Measurements from ENCODE around the gene WWOX. TPM values are rescaled to one million over a fixed set of nuclear protein-coding genes. Genes with fewer than 3 reads are reported as not detected.

The WWOX gene
- total RNA-seq, 2 donors from 2014 or later: 30.0 to 35.4 TPM

- peak; percentile 17 for DNase-seq
- H3K27me3 ChIP-seq (ENCODE audit: control insufficient read depth, insufficient read depth, low read length, poor library complexity, severe bottlenecking): no peaks in the 10 kb centered on the region
- H3K9me3 Mint-ChIP-seq: peaks cover 9% of the 10 kb centered on the region
- no peaks in the 10 kb centered on the region for H3K36me3 Mint-ChIP-seq (ENCODE audit: low read depth)
- no peaks in the 10 kb centered on the region for H3K36me3 ChIP-seq (ENCODE audit: control insufficient read depth, insufficient read depth, low read length)
- H3K27ac ChIP-seq (ENCODE audit: low read depth, low read length): no peak overlapping the region
- H3K27ac Mint-ChIP-seq: no peak overlapping the region
- peaks cover 12% of the 10 kb centered on the region for H3K4me1 Mint-ChIP-seq
- no peak overlapping the region for H3K4me3 ChIP-seq (ENCODE audit: low read length)
- H3K9ac ChIP-seq (ENCODE audit: extremely low read depth, low read length, poor library complexity, severe bottlenecking): no peak overlapping the region
- 95 to 98% methylated on average over 5 of the region's 5 CpGs for WGBS, 2 experiments (ENCODE audit: insufficient coverage in 1 of 2, insufficient read length in 1 of 2)
- peaks cover 15% of the 10 kb centered on the region for H3K9me3 ChIP-seq (ENCODE audit: control insufficient read depth, low read length)
- H3K4me3 Mint-ChIP-seq: no peak overlapping the region
- H3K4me1 ChIP-seq (ENCODE audit: control insufficient read depth, insufficient read depth, low read length): no peaks in the 10 kb centered on the region
- peaks cover 5% of the 10 kb centered on the region for H3K27me3 Mint-ChIP-seq (ENCODE audit: insufficient read depth)
- TF ChIP-seq CTCF (conservative IDR thresholded peaks at IDR 0.05): no peak
These were observed 1014.4 kb downstream of the WWOX start for GRCh38 chr16:79113826-79114225.

GRCh38 chr16:79114759-79115158, 1015.3 kb downstream of the WWOX start:
- Histone ChIP-seq H3K4me3 (ENCODE audit: low read length) (no peak overlapping the region), H3K9me3 (ENCODE audit: control insufficient read depth, low read length) (peaks cover 15% of the 10 kb centered on the region), H3K27ac (ENCODE audit: low read depth, low read length) (no peak overlapping the region), H3K9ac (ENCODE audit: extremely low read depth, low read length, poor library complexity, severe bottlenecking) (no peak overlapping the region), H3K36me3 (ENCODE audit: control insufficient read depth, insufficient read depth, low read length) (no peaks in the 10 kb centered on the region), H3K27me3 (ENCODE audit: control insufficient read depth, insufficient read depth, low read length, poor library complexity, severe bottlenecking) (no peaks in the 10 kb centered on the region), H3K4me1 (ENCODE audit: control insufficient read depth, insufficient read depth, low read length) (no peaks in the 10 kb centered on the region)
- Mint-ChIP-seq H3K4me3 (no peak overlapping the region), H3K4me1 (peaks cover 12% of the 10 kb centered on the region), H3K36me3 (ENCODE audit: low read depth) (no peaks in the 10 kb centered on the region), H3K27ac (no peak overlapping the region), H3K27me3 (ENCODE audit: insufficient read depth) (peaks cover 5% of the 10 kb centered on the region), H3K9me3 (peaks cover 9% of the 10 kb centered on the region)
- WGBS, 2 experiments (ENCODE audit: insufficient coverage in 1 of 2, insufficient read length in 1 of 2): 87 to 88% methylated on average over 8 of the region's 8 CpGs
- peak; percentile 40 for DNase-seq
- TF ChIP-seq CTCF (conservative IDR thresholded peaks at IDR 0.05): no peak

GRCh38 chr16:79121906-79122305, 1022.5 kb downstream of the WWOX start:
- H3K4me1 Mint-ChIP-seq: peaks cover 5% of the 10 kb centered on the region
- Histone ChIP-seq H3K4me3 (ENCODE audit: low read length) (no peak overlapping the region), H3K36me3 (ENCODE audit: control insufficient read depth, insufficient read depth, low read length) (no peaks in the 10 kb centered on the region), H3K9me3 (ENCODE audit: control insufficient read depth, low read length) (peaks cover 9% of the 10 kb centered on the region), H3K27me3 (ENCODE audit: control insufficient read depth, insufficient read depth, low read length, poor library complexity, severe bottlenecking) (no peaks in the 10 kb centered on the region), H3K9ac (ENCODE audit: extremely low read depth, low read length, poor library complexity, severe bottlenecking) (no peak overlapping the region), H3K4me1 (ENCODE audit: control insufficient read depth, insufficient read depth, low read length) (no peaks in the 10 kb centered on the region), H3K27ac (ENCODE audit: low read depth, low read length) (no peak overlapping the region)
- WGBS, 2 experiments (ENCODE audit: insufficient coverage in 1 of 2, insufficient read length in 1 of 2): 94 to 100% methylated on average over 5 to 12 of the region's 12 CpGs
- H3K36me3 Mint-ChIP-seq (ENCODE audit: low read depth): no peaks in the 10 kb centered on the region
- no peak for TF ChIP-seq CTCF (conservative IDR thresholded peaks at IDR 0.05)
- H3K9me3 Mint-ChIP-seq: peaks cover 9% of the 10 kb centered on the region
- H3K27ac Mint-ChIP-seq: no peak overlapping the region
- H3K4me3 Mint-ChIP-seq: no peak overlapping the region
- DNase-seq: no peak
- H3K27me3 Mint-ChIP-seq (ENCODE audit: insufficient read depth): peaks cover 19% of the 10 kb centered on the region

Measured in endodermal cell (in vitro differentiated cells).